Measurements from ENCODE around the gene NQO2. TPM values are rescaled to one million over a fixed set of nuclear protein-coding genes. Genes with fewer than 3 reads are reported as not detected.

NQO2 gene
- total RNA-seq, 3 donors from 2014 or later (not counting 1 experiment from before 2014, with no cell fraction given), result 13.1 to 21.7 (median 16.2) TPM

- Histone ChIP-seq H3K27ac (ENCODE audit: low read length) (no peak overlapping the region), H3K9me3 (ENCODE audit: control insufficient read depth, insufficient read depth, low read length) (no peaks in the 10 kb centered on the region), H3K36me3 (ENCODE audit: control insufficient read depth, insufficient read depth, low read length) (no peaks in the 10 kb centered on the region), H3K27me3 (ENCODE audit: control insufficient read depth, insufficient read depth, low read length) (no peaks in the 10 kb centered on the region), H3K4me1 (ENCODE audit: control insufficient read depth, insufficient read depth, low read length) (no peaks in the 10 kb centered on the region), H3K4me3 (ENCODE audit: low read length) (no peak overlapping the region)
- intact Hi-C loops (cut with micrococcal nuclease), result no loop called here
- Mint-ChIP-seq H3K4me3 (no peak overlapping the region), H3K27ac (no peak overlapping the region), H3K9me3 (no peaks in the 10 kb centered on the region), H3K4me1 (no peaks in the 10 kb centered on the region), H3K36me3 (no peaks in the 10 kb centered on the region), H3K27me3 (ENCODE audit: low read depth in 2 of 2) (peaks cover 17 to 27% of the 10 kb centered on the region in 2 donors)
- WGBS (ENCODE audit: insufficient coverage), result 77% methylated on average over 5 of the region's 5 CpGs
- DNase-seq (no peak), ATAC-seq (no peak)
- TF ChIP-seq CTCF (IDR thresholded peaks at IDR 0.05), result no peak
These were observed 35.7 kb downstream of the NQO2 start for GRCh38 chr6:3035397-3035796.

DNA sequence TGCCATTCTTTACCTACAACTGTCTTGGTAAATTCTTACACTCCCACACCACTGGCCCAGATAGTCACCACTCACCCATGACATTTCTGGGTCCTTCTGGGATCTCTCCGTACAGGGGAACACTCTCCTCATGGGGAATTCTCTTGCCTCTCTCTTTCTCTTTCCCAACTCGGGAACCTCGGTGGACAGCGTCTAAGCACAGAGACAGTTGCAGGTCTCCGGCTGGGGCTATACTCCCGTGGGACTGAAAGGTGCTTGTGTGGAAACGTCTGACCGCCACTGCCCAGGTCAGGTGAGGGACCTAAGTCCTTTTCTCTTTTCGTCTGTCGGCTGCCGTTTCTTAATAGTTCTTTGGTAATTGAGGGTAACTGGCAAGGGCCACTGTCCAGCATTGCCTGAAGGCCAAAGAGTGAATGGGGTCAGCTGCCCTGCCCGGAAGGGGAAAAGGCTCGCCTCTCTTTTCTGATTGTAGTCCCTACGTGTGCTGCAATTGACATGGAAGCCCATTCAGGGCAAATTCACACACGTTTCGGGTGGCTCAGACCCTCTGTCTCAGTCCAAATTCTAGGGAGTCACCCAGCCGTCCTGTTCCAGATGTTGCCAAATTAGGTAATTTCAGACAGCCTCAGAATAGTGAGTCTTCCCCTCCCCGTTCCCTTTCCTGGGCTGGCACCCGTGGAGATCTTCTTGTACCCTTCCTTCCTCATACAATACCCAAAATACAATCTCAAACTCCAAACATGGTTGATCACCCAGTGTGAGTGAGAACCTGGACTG, 37.4 kb downstream of the NQO2 start:
- no peak overlapping the region for H3K27ac Mint-ChIP-seq

DNA sequence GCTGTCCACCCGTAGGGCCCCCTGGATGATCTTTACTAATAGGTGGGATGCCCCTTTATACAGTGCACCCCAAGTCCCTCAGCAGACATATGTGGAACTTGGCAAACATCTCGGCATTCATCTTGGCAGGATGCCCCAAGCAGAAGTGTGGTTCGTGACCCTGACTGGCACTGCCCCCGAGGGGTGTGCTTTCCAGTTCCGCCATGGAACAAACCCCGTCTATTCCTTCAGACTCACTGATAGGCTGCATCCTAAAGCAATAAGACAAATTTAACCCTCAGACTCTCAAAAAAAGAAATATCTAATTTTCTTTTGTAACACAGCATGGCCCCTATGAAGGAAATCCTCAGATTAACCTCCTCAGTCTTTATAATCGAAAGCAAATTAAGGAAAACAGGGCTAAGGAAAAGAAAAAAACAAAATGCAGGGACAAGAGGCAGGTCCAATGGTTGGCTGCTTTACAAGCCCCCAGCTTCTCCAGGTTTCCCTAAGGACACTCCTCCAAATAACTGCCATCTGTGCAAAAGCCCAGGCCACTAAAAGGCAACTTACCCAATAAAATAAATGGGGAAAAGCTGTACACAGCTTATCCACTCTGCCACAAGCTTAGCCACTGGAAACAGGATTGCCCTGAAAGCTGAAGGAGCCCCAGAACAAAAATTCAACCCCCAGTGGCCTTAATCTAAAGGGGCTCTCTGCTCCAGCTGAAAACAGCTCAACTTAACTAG, 38.1 kb downstream of the NQO2 start:
- H3K36me3 Mint-ChIP-seq, result no peaks in the 10 kb centered on the region
- no peaks in the 10 kb centered on the region for H3K36me3 ChIP-seq (ENCODE audit: control insufficient read depth, insufficient read depth, low read length)
- no peaks in the 10 kb centered on the region for H3K27me3 ChIP-seq (ENCODE audit: control insufficient read depth, insufficient read depth, low read length)
- H3K4me3 ChIP-seq (ENCODE audit: low read length), result no peak overlapping the region
- H3K9me3 Mint-ChIP-seq, result no peaks in the 10 kb centered on the region
- peaks cover 15 to 27% of the 10 kb centered on the region in 2 donors for H3K27me3 Mint-ChIP-seq (ENCODE audit: low read depth in 2 of 2)
- H3K9me3 ChIP-seq (ENCODE audit: control insufficient read depth, insufficient read depth, low read length), result no peaks in the 10 kb centered on the region
- intact Hi-C loops (cut with micrococcal nuclease), result no loop called here
- H3K4me1 Mint-ChIP-seq, result no peaks in the 10 kb centered on the region
- H3K4me1 ChIP-seq (ENCODE audit: control insufficient read depth, insufficient read depth, low read length), result no peaks in the 10 kb centered on the region
- H3K27ac Mint-ChIP-seq, result no peak overlapping the region
- H3K4me3 Mint-ChIP-seq, result no peak overlapping the region
- 75% methylated on average over 7 of the region's 7 CpGs for WGBS (ENCODE audit: insufficient coverage)
- TF ChIP-seq CTCF (IDR thresholded peaks at IDR 0.05), result no peak
- H3K27ac ChIP-seq (ENCODE audit: low read length), result no peak overlapping the region
- no peak for ATAC-seq
- no peak for DNase-seq

More for the DNA sequence above, 37.4 kb downstream of the NQO2 start:
- ATAC-seq (no peak), DNase-seq (no peak)
- no peaks in the 10 kb centered on the region for H3K27me3 ChIP-seq (ENCODE audit: control insufficient read depth, insufficient read depth, low read length)
- intact Hi-C loops (cut with micrococcal nuclease), result no loop called here
- H3K36me3 Mint-ChIP-seq, result no peaks in the 10 kb centered on the region
- no peaks in the 10 kb centered on the region for H3K9me3 Mint-ChIP-seq
- H3K27me3 Mint-ChIP-seq (ENCODE audit: low read depth in 2 of 2), result peaks cover 17 to 27% of the 10 kb centered on the region in 2 donors
- H3K4me3 ChIP-seq (ENCODE audit: low read length), result no peak overlapping the region
- H3K36me3 ChIP-seq (ENCODE audit: control insufficient read depth, insufficient read depth, low read length), result no peaks in the 10 kb centered on the region
- 85% methylated on average over 19 of the region's 19 CpGs for WGBS (ENCODE audit: insufficient coverage)
- H3K4me1 Mint-ChIP-seq, result no peaks in the 10 kb centered on the region
- H3K27ac ChIP-seq (ENCODE audit: low read length), result no peak overlapping the region
- no peak for TF ChIP-seq CTCF (IDR thresholded peaks at IDR 0.05)
- no peaks in the 10 kb centered on the region for H3K9me3 ChIP-seq (ENCODE audit: control insufficient read depth, insufficient read depth, low read length)
- H3K4me3 Mint-ChIP-seq, result no peak overlapping the region
- H3K4me1 ChIP-seq (ENCODE audit: control insufficient read depth, insufficient read depth, low read length), result no peaks in the 10 kb centered on the region
